MM.1S (cell line): ENCODE measurements around the gene PIAS4.
"Not testable (repeated sequence)": the region's sequence is repeated elsewhere in the genome, so short reads cannot be mapped to it uniquely, and the experiment has no call there.

ENCODE experiments used
- DNase-seq: peaks from one replicate; pipeline ENCODE4 v3.0.0-alpha.2; 2015
- H2AFZ ChIP-seq: fragments of 300-600 bp; sonication (generic); 2 replicates; pipeline ENCODE4 v1.6.0; 2016; ENCODE audit warnings: antibody characterized with exemption, low read length
- H3F3A ChIP-seq: fragments of 300-600 bp; sonication (generic); 2 replicates; pipeline ENCODE4 v1.6.1; 2016; ENCODE audit warnings: mild to moderate bottlenecking, antibody characterized with exemption, low read length, moderate library complexity, mixed read lengths; ENCODE audit not compliant: insufficient read depth
- H3K27ac ChIP-seq: fragments of 300-600 bp; sonication (generic); 2 replicates; pipeline ENCODE4 v1.5.1; 2016; ENCODE audit warnings: mild to moderate bottlenecking, low read length
- H3K27me3 ChIP-seq: fragments of 300-600 bp; sonication (generic); replicated peaks from 2 replicates; pipeline ENCODE4 v1.6.0; 2016; ENCODE audit warnings: low read length; ENCODE audit not compliant: insufficient read depth
- H3K36me3 ChIP-seq: fragments of 300-600 bp; sonication (generic); replicated peaks from 2 replicates; pipeline ENCODE4 v1.6.1; 2016; ENCODE audit warnings: mild to moderate bottlenecking, low read length, mixed read lengths; ENCODE audit not compliant: insufficient read depth
- H3K4me1 ChIP-seq: fragments of 300-600 bp; sonication (generic); 2 replicates; pipeline ENCODE4 v1.6.1; 2016; ENCODE audit warnings: low read length, mixed read lengths
- H3K4me2 ChIP-seq: fragments of 300-600 bp; sonication (generic); 2 replicates; pipeline ENCODE4 v1.6.0; 2016; ENCODE audit warnings: low read depth, low read length
- H3K4me3 ChIP-seq: fragments of 300-600 bp; sonication (generic); 2 replicates; pipeline ENCODE4 v1.5.1; 2016; ENCODE audit warnings: low read length, mixed read lengths
- H3K79me2 ChIP-seq: fragments of 300-600 bp; sonication (generic); 2 replicates; pipeline ENCODE4 v1.6.1; 2016; ENCODE audit warnings: mixed run types, low read length, mixed read lengths
- H3K9ac ChIP-seq: fragments of 300-600 bp; sonication (generic); 2 replicates; pipeline ENCODE4 v1.6.1; 2016; ENCODE audit warnings: low read length, mixed read lengths
- H3K9me2 ChIP-seq: fragments of 300-600 bp; sonication (generic); replicated peaks from 2 replicates; pipeline ENCODE4 v1.6.1; 2016; ENCODE audit warnings: mild to moderate bottlenecking, low read length, mixed read lengths; ENCODE audit not compliant: insufficient read depth
- H3K9me3 ChIP-seq: fragments of 300-600 bp; sonication (generic); replicated peaks from 2 replicates; pipeline ENCODE4 v1.6.1; 2016; ENCODE audit warnings: mild to moderate bottlenecking, low read length, mixed read lengths; ENCODE audit not compliant: insufficient read depth
- H4K20me1 ChIP-seq: fragments of 300-600 bp; sonication (generic); 2 replicates; pipeline ENCODE4 v1.6.1; 2016; ENCODE audit warnings: mild to moderate bottlenecking, low read length, moderate library complexity, mixed read lengths; ENCODE audit not compliant: insufficient read depth
- CTCF ChIP-seq: fragments of 300-600 bp; sonication (generic); IDR thresholded peaks from 2 replicates; pipeline ENCODE4 v1.5.1; 2016; ENCODE audit warnings: antibody characterized with exemption, low read length, mixed read lengths
- EZH2 ChIP-seq: fragments of 300-600 bp; sonication (generic); optimal IDR thresholded peaks from 2 replicates; pipeline ENCODE3; 2017; ENCODE audit warnings: low read depth, mild to moderate bottlenecking, antibody characterized with exemption, low read length, mixed read lengths
- EZH2phosphoT487 ChIP-seq: fragments of 300-600 bp; sonication (generic); IDR thresholded peaks from 2 replicates; pipeline ENCODE4 v1.6.1; 2018; ENCODE audit warnings: antibody characterized with exemption, low read length

Gene PIAS4

GRCh38 chr19:4007836-4008539, 452 bp downstream of the PIAS4 start:
- H3K79me2 ChIP-seq, result peaks cover 48% of the 10 kb centered on the region
- peak overlapping the region; percentile 85 for H3K4me3 ChIP-seq
- no peaks in the 10 kb centered on the region for H3K9me3 ChIP-seq
- H3K4me2 ChIP-seq, result peak overlapping the region; percentile 89
- peak overlapping the region; percentile 52; the same call in 1 of the 2 replicates for H2AFZ ChIP-seq
- H3F3A ChIP-seq, result peaks cover 4% of the 10 kb centered on the region; the same call in 1 of the 2 replicates
- H3K9me2 ChIP-seq, result no peaks in the 10 kb centered on the region
- no peaks in the 10 kb centered on the region; the same call in 1 of the 2 replicates for H3K36me3 ChIP-seq
- H4K20me1 ChIP-seq, result no peaks in the 10 kb centered on the region
- peak; percentile 29 for DNase-seq
- H3K9ac ChIP-seq, result peak overlapping the region; percentile 78
- H3K27me3 ChIP-seq, result no peaks in the 10 kb centered on the region
- TF ChIP-seq EZH2 (no peak), CTCF (no peak), EZH2phosphoT487 (no peak)
- peaks cover 8% of the 10 kb centered on the region for H3K4me1 ChIP-seq
- no peak overlapping the region for H3K27ac ChIP-seq

GRCh38 chr19:4009990-4010807, 2.7 kb downstream of the PIAS4 start:
- Histone ChIP-seq H2AFZ (no peak overlapping the region), H3K9ac (no peak overlapping the region), H3K9me2 (no peaks in the 10 kb centered on the region), H3F3A (peaks cover 4% of the 10 kb centered on the region; the same call in 1 of the 2 replicates), H3K79me2 (peaks cover 69% of the 10 kb centered on the region), H3K9me3 (no peaks in the 10 kb centered on the region), H3K4me3 (no peak overlapping the region), H3K36me3 (no peaks in the 10 kb centered on the region; the same call in 1 of the 2 replicates), H4K20me1 (no peaks in the 10 kb centered on the region), H3K27ac (no peak overlapping the region), H3K4me1 (peaks cover 8% of the 10 kb centered on the region), H3K4me2 (no peak overlapping the region), H3K27me3 (no peaks in the 10 kb centered on the region)
- DNase-seq, result no peak
- TF ChIP-seq CTCF, result no peak
- no peak for TF ChIP-seq EZH2
- no peak for TF ChIP-seq EZH2phosphoT487

GRCh38 chr19:4010808-4011110, 3.2 kb downstream of the PIAS4 start:
- Histone ChIP-seq H3K27ac (no peak overlapping the region), H3K4me2 (no peak overlapping the region), H3K9me3 (no peaks in the 10 kb centered on the region), H3K27me3 (no peaks in the 10 kb centered on the region), H3K36me3 (no peaks in the 10 kb centered on the region; the same call in 1 of the 2 replicates), H3K9me2 (no peaks in the 10 kb centered on the region), H3K9ac (no peak overlapping the region), H3F3A (peaks cover 4% of the 10 kb centered on the region; the same call in 1 of the 2 replicates), H3K4me1 (peaks cover 8% of the 10 kb centered on the region), H2AFZ (no peak overlapping the region), H3K4me3 (no peak overlapping the region), H3K79me2 (peaks cover 75% of the 10 kb centered on the region), H4K20me1 (no peaks in the 10 kb centered on the region)
- DNase-seq, result no peak
- no peak for TF ChIP-seq EZH2
- no peak for TF ChIP-seq CTCF
- TF ChIP-seq EZH2phosphoT487, result no peak

- not testable (repeated sequence) for H3K4me1 ChIP-seq, H2AFZ ChIP-seq, H3K27me3 ChIP-seq, H3F3A ChIP-seq, H3K9me2 ChIP-seq, H3K9ac ChIP-seq, H3K27ac ChIP-seq, H4K20me1 ChIP-seq, H3K9me3 ChIP-seq, H3K4me3 ChIP-seq, DNase-seq, H3K36me3 ChIP-seq, H3K4me2 ChIP-seq
- peaks cover 81% of the 10 kb centered on the region for H3K79me2 ChIP-seq
These were observed 3.9 kb downstream of the PIAS4 start for GRCh38 chr19:4011430-4011829.
